OCI-LY3 (cell line): ENCODE data around the gene PARP12.

Experiments
- H2AFZ ChIP-seq: fragments of 200-600, 300-600 bp; shearing (Covaris generic); 2 replicates; pipeline ENCODE4 v1.6.0; 2014; ENCODE audit warnings: antibody characterized with exemption, low read depth, low read length
- H3K27ac ChIP-seq: fragments of 200-600, 300-600 bp; sonication (generic); 2 replicates; pipeline ENCODE4 v1.5.1; 2014; ENCODE audit warnings: mild to moderate bottlenecking, low read length, moderate library complexity, mixed read lengths
- H3K27me3 ChIP-seq: fragments of 200-600, 300-600 bp; sonication (generic); 2 replicates; pipeline ENCODE4 v1.6.1; 2014; ENCODE audit warnings: low read depth, low read length, mixed read lengths
- H3K36me3 ChIP-seq: fragments of 200-600, 300-600 bp; sonication (generic); replicated peaks from 2 replicates; pipeline ENCODE3; 2014; ENCODE audit warnings: low read depth, low read length, mixed read lengths
- H3K4me1 ChIP-seq: fragments of 300-600, 200-600 bp; sonication (generic); 2 replicates; pipeline ENCODE4 v1.6.1; 2014; ENCODE audit warnings: low read length, mixed read lengths
- H3K4me2 ChIP-seq: fragments of 200-600, 300-600 bp; sonication (generic); 2 replicates; pipeline ENCODE4 v1.6.1; 2014; ENCODE audit warnings: low read length, mixed read lengths
- H3K4me3 ChIP-seq: fragments of 300-600, 200-600 bp; sonication (generic); 2 replicates; pipeline ENCODE4 v1.5.1; 2014; ENCODE audit warnings: antibody characterized with exemption, mild to moderate bottlenecking, low read length, moderate library complexity
- H3K79me2 ChIP-seq: fragments of 300-600, 200-600 bp; shearing (Covaris generic); 2 replicates; pipeline ENCODE4 v1.6.1; 2014; ENCODE audit warnings: mild to moderate bottlenecking, low read length, mixed read lengths
- H3K9ac ChIP-seq: fragments of 300-600, 200-600 bp; shearing (Covaris generic); 2 replicates; pipeline ENCODE4 v1.6.0; 2014; ENCODE audit warnings: mild to moderate bottlenecking, low read length, moderate library complexity
- H3K9me3 ChIP-seq: fragments of 200-600, 300-600 bp; shearing (Covaris generic); 2 replicates; pipeline ENCODE4 v1.6.1; 2014; ENCODE audit warnings: low read length, mixed read lengths; ENCODE audit not compliant: insufficient read depth
- H4K20me1 ChIP-seq: fragments of 200-600, 300-600 bp; sonication (generic); 2 replicates; pipeline ENCODE4 v1.6.1; 2016; ENCODE audit warnings: low read length, mixed read lengths; ENCODE audit not compliant: insufficient read depth
- EZH2phosphoT487 ChIP-seq: fragments of 200-600 bp; shearing (Covaris generic); IDR thresholded peaks from 2 replicates; pipeline ENCODE4 v1.6.1; 2018; ENCODE audit warnings: antibody characterized with exemption, mixed run types, low read depth
- TF ChIP-seq, protein P1 (sequence below): fragments of 200-600, 300-600 bp; sonication (generic); IDR thresholded peaks from 2 replicates; pipeline ENCODE4 v1.5.1; 2014; ENCODE audit warnings: antibody characterized with exemption, low read length, low read depth

PARP12 gene

DNA sequence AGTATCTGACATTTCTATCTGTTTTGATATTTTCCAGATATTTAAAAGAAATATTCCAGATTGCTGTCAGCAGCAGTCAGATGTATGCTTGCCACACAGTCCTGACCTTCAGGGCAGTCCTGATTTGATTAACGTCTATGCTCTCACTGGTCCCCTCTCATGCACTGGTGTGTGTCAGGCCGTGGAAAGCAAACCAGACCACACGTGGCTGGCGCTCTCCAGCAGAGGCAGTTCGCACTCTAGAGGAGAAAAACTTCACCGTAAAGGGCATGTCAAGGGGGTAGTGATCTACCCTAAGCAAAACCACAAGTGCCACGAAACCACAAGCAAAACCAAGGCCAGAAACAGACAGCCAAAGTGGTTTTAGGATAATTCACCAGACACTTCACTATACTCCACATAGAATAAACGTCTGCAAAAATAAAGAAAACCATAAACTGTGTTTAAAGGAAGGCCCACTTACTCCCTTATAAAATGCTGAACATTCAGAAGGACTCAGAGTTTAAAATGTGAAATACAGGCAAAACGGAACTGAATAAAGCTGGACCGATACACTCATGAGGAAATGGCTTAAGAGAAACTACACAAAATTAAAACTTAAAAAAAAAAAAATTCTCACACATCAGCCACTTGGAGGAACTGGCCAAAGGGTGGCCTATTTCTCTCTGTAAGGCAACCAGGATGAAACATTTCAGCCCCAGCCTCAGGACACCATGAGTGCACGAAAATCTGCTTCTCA lies 26.4 kb downstream of the PARP12 start:
- Histone ChIP-seq H3K36me3 (no peaks in the 10 kb centered on the region), H3K27ac (no peak overlapping the region), H3K9ac (no peak overlapping the region), H3K4me3 (no peak overlapping the region), H4K20me1 (no peaks in the 10 kb centered on the region), H3K9me3 (no peaks in the 10 kb centered on the region), H3K4me1 (peaks cover 8% of the 10 kb centered on the region), H3K4me2 (peak overlapping the region; percentile 12; the same call in 1 of the 2 replicates), H2AFZ (no peak overlapping the region), H3K79me2 (no peaks in the 10 kb centered on the region), H3K27me3 (peaks cover 7% of the 10 kb centered on the region; the same call in 1 of the 2 replicates)
- no peak for TF ChIP-seq EZH2phosphoT487
- TF ChIP-seq, protein P1, sequence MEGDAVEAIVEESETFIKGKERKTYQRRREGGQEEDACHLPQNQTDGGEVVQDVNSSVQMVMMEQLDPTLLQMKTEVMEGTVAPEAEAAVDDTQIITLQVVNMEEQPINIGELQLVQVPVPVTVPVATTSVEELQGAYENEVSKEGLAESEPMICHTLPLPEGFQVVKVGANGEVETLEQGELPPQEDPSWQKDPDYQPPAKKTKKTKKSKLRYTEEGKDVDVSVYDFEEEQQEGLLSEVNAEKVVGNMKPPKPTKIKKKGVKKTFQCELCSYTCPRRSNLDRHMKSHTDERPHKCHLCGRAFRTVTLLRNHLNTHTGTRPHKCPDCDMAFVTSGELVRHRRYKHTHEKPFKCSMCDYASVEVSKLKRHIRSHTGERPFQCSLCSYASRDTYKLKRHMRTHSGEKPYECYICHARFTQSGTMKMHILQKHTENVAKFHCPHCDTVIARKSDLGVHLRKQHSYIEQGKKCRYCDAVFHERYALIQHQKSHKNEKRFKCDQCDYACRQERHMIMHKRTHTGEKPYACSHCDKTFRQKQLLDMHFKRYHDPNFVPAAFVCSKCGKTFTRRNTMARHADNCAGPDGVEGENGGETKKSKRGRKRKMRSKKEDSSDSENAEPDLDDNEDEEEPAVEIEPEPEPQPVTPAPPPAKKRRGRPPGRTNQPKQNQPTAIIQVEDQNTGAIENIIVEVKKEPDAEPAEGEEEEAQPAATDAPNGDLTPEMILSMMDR, result no peak

DNA sequence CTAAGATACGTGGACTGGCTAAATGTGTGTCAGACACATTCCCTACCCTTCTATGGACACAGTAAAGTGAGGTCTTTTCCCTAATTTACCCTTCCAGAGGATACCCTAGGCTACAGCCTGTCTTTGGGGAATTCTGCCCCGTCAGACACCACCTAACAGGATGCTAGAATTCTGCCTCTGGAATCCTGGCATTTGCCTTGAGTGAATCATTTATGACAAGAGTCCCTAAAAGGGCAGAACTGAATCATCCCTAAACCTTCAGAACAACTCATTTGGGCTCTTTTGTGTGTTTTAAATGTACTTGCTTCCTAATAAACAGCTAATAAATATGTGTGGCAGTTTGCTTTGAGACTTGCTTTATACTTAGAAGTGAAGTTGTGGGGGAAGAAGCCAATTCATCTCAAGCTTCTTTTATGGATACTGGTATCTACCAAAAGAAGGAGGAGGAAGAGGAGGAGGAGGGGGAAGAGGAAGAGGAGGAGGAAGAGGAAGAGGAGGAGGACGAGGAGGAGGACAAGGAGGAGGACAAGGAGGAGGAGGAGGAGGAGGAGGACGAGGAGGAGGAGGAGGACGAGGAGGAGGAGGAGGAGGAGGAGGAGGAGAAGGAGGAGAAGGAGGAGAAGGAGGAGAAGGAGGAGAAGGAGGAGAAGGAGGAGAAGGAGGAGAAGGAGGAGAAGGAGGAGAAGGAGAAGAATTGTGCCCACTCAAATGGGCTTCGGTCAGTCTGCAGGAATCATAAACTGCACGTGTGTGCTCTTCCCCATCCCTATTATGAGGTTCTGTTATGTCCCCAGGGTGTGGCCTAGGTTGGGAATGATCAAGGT lies 27.1 kb downstream of the PARP12 start:
- Histone ChIP-seq H3K79me2 (no peaks in the 10 kb centered on the region), H3K27ac (no peak overlapping the region), H3K27me3 (peaks cover 7% of the 10 kb centered on the region; the same call in 1 of the 2 replicates), H4K20me1 (no peaks in the 10 kb centered on the region), H3K4me3 (no peak overlapping the region), H3K4me1 (peaks cover 8% of the 10 kb centered on the region), H3K36me3 (no peaks in the 10 kb centered on the region), H2AFZ (no peak overlapping the region), H3K9me3 (no peaks in the 10 kb centered on the region), H3K9ac (no peak overlapping the region), H3K4me2 (no peak overlapping the region)
- TF ChIP-seq, protein P1, result no peak
- TF ChIP-seq EZH2phosphoT487, result no peak

DNA sequence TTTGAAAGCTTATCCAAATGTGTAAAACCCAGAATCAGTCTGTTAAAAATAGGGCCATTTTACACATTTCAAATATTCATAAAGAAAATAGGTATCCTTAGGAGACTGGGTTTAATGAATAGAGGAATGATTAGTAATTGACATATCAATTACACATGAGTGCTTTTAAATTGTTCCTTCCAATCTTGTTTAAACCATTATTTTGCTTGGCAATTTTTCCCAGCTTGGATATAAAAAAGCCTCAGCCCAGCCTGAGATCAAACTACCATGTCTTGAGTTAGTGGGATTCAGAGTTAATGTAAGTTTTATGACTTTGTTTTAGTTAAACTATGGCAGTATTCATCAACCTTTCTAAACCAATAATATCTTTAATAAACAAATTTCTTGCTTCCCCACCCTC lies 28.3 kb downstream of the PARP12 start:
- no peaks in the 10 kb centered on the region for H4K20me1 ChIP-seq
- no peak overlapping the region for H2AFZ ChIP-seq
- peaks cover 7% of the 10 kb centered on the region; the same call in 1 of the 2 replicates for H3K27me3 ChIP-seq
- no peaks in the 10 kb centered on the region for H3K79me2 ChIP-seq
- no peak overlapping the region for H3K9ac ChIP-seq
- H3K4me1 ChIP-seq, result peaks cover 8% of the 10 kb centered on the region
- no peak overlapping the region for H3K4me2 ChIP-seq
- H3K4me3 ChIP-seq, result no peak overlapping the region
- H3K27ac ChIP-seq, result no peak overlapping the region
- no peaks in the 10 kb centered on the region for H3K9me3 ChIP-seq
- H3K36me3 ChIP-seq, result no peaks in the 10 kb centered on the region
- TF ChIP-seq, protein P1, result no peak
- no peak for TF ChIP-seq EZH2phosphoT487

DNA sequence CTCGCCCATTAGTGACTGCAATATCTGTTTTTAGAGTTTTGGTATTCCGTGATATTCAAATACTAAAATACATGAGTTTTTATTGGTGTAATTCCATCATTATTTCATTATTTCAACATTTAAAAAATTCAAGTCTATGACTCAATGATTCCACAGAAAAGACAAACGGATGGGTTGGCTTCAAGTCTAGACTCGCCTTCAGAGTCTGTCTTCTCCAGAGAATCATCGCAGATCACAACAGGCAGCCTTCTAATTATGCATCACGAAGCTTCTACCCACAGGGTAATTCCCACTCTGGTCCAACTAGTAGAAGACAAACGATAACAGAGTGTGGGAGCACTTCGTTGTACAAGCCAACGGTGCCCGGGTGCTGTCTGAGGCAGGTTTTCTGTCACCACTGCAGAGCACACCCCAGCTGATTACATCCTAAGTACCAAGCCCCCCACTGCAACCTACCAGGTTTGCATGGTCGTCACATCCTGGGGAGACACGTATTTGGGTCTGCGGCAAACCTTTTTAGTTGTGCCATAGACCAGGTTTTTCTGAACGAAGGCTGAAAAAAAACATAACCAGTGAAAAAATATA lies 28.9 kb downstream of the PARP12 start:
- Histone ChIP-seq H3K4me2 (no peak overlapping the region), H3K9me3 (no peaks in the 10 kb centered on the region), H3K27ac (no peak overlapping the region), H3K9ac (no peak overlapping the region), H4K20me1 (no peaks in the 10 kb centered on the region), H3K4me3 (no peak overlapping the region), H2AFZ (no peak overlapping the region), H3K36me3 (no peaks in the 10 kb centered on the region), H3K4me1 (peaks cover 8% of the 10 kb centered on the region), H3K79me2 (no peaks in the 10 kb centered on the region), H3K27me3 (peaks cover 10% of the 10 kb centered on the region; the same call in 1 of the 2 replicates)
- TF ChIP-seq EZH2phosphoT487, result no peak
- TF ChIP-seq, protein P1, result no peak
